Measurements from ENCODE around the gene LIMS2.

The LIMS2 gene

GRCh38 chr2:127715778-127716449 is 40.6 kb upstream of the LIMS2 start:
- no peaks in the 10 kb centered on the region for H4K20me1 ChIP-seq (ENCODE audit: insufficient read depth, low read length, poor library complexity, severe bottlenecking)
- no peaks in the 10 kb centered on the region for H3K79me2 ChIP-seq (ENCODE audit: insufficient read depth, low read length)
- no peak for TF ChIP-seq CTCF (conservative IDR thresholded peaks at IDR 0.05; ENCODE audit: low read length)
- no peak for TF ChIP-seq EZH2phosphoT487 (IDR thresholded peaks at IDR 0.05; ENCODE audit: borderline replicate concordance)
- H3K9me2 ChIP-seq (replicated peaks; ENCODE audit: low read depth, low read length), result no peaks in the 10 kb centered on the region
- peaks cover 23% of the 10 kb centered on the region; the same call in 1 of the 2 replicates for H3K36me3 ChIP-seq (ENCODE audit: insufficient read depth, low read length)
- H3K4me1 ChIP-seq (ENCODE audit: insufficient read depth, low read length, poor library complexity, severe bottlenecking), result peaks cover 5% of the 10 kb centered on the region
- H3K9ac ChIP-seq (ENCODE audit: low read depth, low read length, poor library complexity, severe bottlenecking), result no peak overlapping the region
- H3K9me3 ChIP-seq (ENCODE audit: insufficient read depth, low read depth, low read length), result no peaks in the 10 kb centered on the region
- H3K4me3 ChIP-seq (ENCODE audit: low read length, poor library complexity, severe bottlenecking), result no peak overlapping the region
- H3K27me3 ChIP-seq (ENCODE audit: insufficient read depth, low read length, poor library complexity, severe bottlenecking), result no peaks in the 10 kb centered on the region
- no peaks in the 10 kb centered on the region for H3F3A ChIP-seq (ENCODE audit: low read depth)
- H3K4me2 ChIP-seq (ENCODE audit: low read depth, low read length, poor library complexity, severe bottlenecking), result no peak overlapping the region
- H2AFZ ChIP-seq (ENCODE audit: low read length), result no peak overlapping the region

GRCh38 chr2:127713562-127713961 is 38.2 kb upstream of the LIMS2 start:
- no peak overlapping the region for H3K9ac ChIP-seq (ENCODE audit: low read depth, low read length, poor library complexity, severe bottlenecking)
- no peaks in the 10 kb centered on the region for H3K79me2 ChIP-seq (ENCODE audit: insufficient read depth, low read length)
- H3K4me2 ChIP-seq (ENCODE audit: low read depth, low read length, poor library complexity, severe bottlenecking), result no peak overlapping the region
- no peaks in the 10 kb centered on the region for H4K20me1 ChIP-seq (ENCODE audit: insufficient read depth, low read length, poor library complexity, severe bottlenecking)
- H2AFZ ChIP-seq (ENCODE audit: low read length), result no peak overlapping the region
- no peak overlapping the region for H3K4me3 ChIP-seq (ENCODE audit: low read length, poor library complexity, severe bottlenecking)
- no peaks in the 10 kb centered on the region for H3K9me2 ChIP-seq (replicated peaks; ENCODE audit: low read depth, low read length)
- TF ChIP-seq EZH2phosphoT487 (IDR thresholded peaks at IDR 0.05; ENCODE audit: borderline replicate concordance) (no peak), CTCF (conservative IDR thresholded peaks at IDR 0.05; ENCODE audit: low read length) (no peak)
- no peaks in the 10 kb centered on the region for H3K9me3 ChIP-seq (ENCODE audit: insufficient read depth, low read depth, low read length)
- peaks cover 12% of the 10 kb centered on the region; the same call in 1 of the 2 replicates for H3K36me3 ChIP-seq (ENCODE audit: insufficient read depth, low read length)
- H3K4me1 ChIP-seq (ENCODE audit: insufficient read depth, low read length, poor library complexity, severe bottlenecking), result peaks cover 5% of the 10 kb centered on the region
- H3K27me3 ChIP-seq (ENCODE audit: insufficient read depth, low read length, poor library complexity, severe bottlenecking), result no peaks in the 10 kb centered on the region
- no peaks in the 10 kb centered on the region for H3F3A ChIP-seq (ENCODE audit: low read depth)

GRCh38 chr2:127712999-127713398 is 37.7 kb upstream of the LIMS2 start:
- H3K36me3 ChIP-seq (ENCODE audit: insufficient read depth, low read length), result peaks cover 18% of the 10 kb centered on the region; the same call in 1 of the 2 replicates
- H3K9me2 ChIP-seq (replicated peaks; ENCODE audit: low read depth, low read length), result no peaks in the 10 kb centered on the region
- no peaks in the 10 kb centered on the region for H3F3A ChIP-seq (ENCODE audit: low read depth)
- H2AFZ ChIP-seq (ENCODE audit: low read length), result no peak overlapping the region
- H3K4me1 ChIP-seq (ENCODE audit: insufficient read depth, low read length, poor library complexity, severe bottlenecking), result peaks cover 5% of the 10 kb centered on the region
- H3K9me3 ChIP-seq (ENCODE audit: insufficient read depth, low read depth, low read length), result no peaks in the 10 kb centered on the region
- no peak overlapping the region for H3K4me3 ChIP-seq (ENCODE audit: low read length, poor library complexity, severe bottlenecking)
- no peak overlapping the region for H3K4me2 ChIP-seq (ENCODE audit: low read depth, low read length, poor library complexity, severe bottlenecking)
- H3K9ac ChIP-seq (ENCODE audit: low read depth, low read length, poor library complexity, severe bottlenecking), result no peak overlapping the region
- no peaks in the 10 kb centered on the region for H4K20me1 ChIP-seq (ENCODE audit: insufficient read depth, low read length, poor library complexity, severe bottlenecking)
- no peaks in the 10 kb centered on the region for H3K27me3 ChIP-seq (ENCODE audit: insufficient read depth, low read length, poor library complexity, severe bottlenecking)
- no peak for TF ChIP-seq CTCF (conservative IDR thresholded peaks at IDR 0.05; ENCODE audit: low read length)
- no peak for TF ChIP-seq EZH2phosphoT487 (IDR thresholded peaks at IDR 0.05; ENCODE audit: borderline replicate concordance)
- no peaks in the 10 kb centered on the region for H3K79me2 ChIP-seq (ENCODE audit: insufficient read depth, low read length)

Measured in Loucy (cell line).